Liver (tissue), 3 donors: ENCODE measurements around the gene ZDHHC24.

Source experiments
- CTCF ChIP-seq: fragments of 150-350 bp; IDR thresholded peaks from 2 replicates; pipeline ENCODE4 v1.5.1; 2017; ENCODE audit warnings: improper control_type of control experiment, low read depth, low read length; ENCODE audit not compliant: missing input control
- HNF4G ChIP-seq: IDR thresholded peaks from 2 replicates; pipeline ENCODE4 v1.6.1; 2016; ENCODE audit warnings: antibody characterized with exemption
- JUND ChIP-seq, 2 donors: IDR thresholded peaks; 2 replicates each; pipeline ENCODE4 v1.6.1; 2016; ENCODE audit warnings: antibody characterized with exemption in 2 of 2
- REST ChIP-seq: IDR thresholded peaks from 2 replicates; pipeline ENCODE4 v1.6.1; 2016; ENCODE audit warnings: antibody characterized with exemption, mild to moderate bottlenecking
- SP1 ChIP-seq: IDR thresholded peaks from 2 replicates; pipeline ENCODE4 v1.6.1; 2018; ENCODE audit warnings: antibody characterized with exemption, mild to moderate bottlenecking
- TAF1 ChIP-seq: conservative IDR thresholded peaks from 2 replicates; pipeline ENCODE4 v1.6.1; 2016; ENCODE audit warnings: antibody characterized with exemption, mild to moderate bottlenecking
- YY1 ChIP-seq: IDR thresholded peaks from 2 replicates; pipeline ENCODE4 v1.6.1; 2016; ENCODE audit warnings: antibody characterized with exemption, mild to moderate bottlenecking
- donor health status: healthy.
- donor health status: healthy.

GRCh38 chr11:66493130-66493529 lies 52.7 kb downstream of the ZDHHC24 start:
- TF ChIP-seq CTCF (no peak), SP1 (no peak), REST (no peak), YY1 (no peak), HNF4G (no peak), JUND (IDR thresholded peaks at IDR 0.05) (no peak), TAF1 (no peak)
